CD4-positive, alpha-beta T cell treated with Interleukin-21 for 1 hour (primary cell): ENCODE results near the gene TCEAL1.
"Not testable (repeated sequence)": the region's sequence is repeated elsewhere in the genome, so short reads cannot be mapped to it uniquely, and the experiment has no call there.

ENCODE experiments used
- DNase-seq: peaks from one replicate; pipeline ENCODE4 v3.0.0-alpha.2; 2020

Gene TCEAL1

DNA sequence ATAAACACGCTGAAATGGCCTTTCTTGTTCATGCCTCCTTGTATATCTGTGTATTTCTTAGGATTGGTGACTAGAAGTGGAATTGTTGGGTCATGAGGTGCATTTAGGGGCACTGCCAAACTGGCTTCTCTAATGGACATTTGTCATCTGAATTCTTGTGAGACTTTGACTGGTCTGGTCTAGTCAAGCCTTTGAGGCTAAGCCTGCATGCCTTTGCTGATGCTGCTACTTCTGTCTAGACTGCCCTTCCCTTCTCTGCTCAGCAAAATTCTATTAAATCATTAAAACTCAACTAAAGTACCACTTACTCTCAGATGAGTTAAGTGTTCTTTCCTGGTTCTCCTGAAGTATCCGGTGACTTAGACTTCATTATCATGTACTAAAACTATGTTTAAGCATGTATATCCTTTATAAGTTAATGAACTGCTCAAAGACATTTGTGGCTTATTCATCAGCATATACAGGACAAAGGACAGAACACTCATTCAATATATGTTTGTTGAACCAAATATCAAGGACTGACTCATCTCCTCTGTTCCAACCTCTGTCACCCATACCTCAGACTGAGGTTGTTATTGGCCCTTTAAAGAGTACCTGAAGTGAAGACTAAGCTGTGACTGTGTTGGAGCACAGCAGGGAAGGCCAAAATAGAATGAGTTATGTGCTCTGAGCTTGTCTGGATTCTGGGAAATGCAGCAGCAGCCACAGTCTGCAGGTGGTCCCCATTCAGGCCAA, 9.0 kb downstream of the TCEAL1 start:
- no peak for DNase-seq

- DNase-seq = not testable (repeated sequence)
Measured at GRCh38 chrX:103638479-103639346, 9.9 kb downstream of the TCEAL1 start.

DNA sequence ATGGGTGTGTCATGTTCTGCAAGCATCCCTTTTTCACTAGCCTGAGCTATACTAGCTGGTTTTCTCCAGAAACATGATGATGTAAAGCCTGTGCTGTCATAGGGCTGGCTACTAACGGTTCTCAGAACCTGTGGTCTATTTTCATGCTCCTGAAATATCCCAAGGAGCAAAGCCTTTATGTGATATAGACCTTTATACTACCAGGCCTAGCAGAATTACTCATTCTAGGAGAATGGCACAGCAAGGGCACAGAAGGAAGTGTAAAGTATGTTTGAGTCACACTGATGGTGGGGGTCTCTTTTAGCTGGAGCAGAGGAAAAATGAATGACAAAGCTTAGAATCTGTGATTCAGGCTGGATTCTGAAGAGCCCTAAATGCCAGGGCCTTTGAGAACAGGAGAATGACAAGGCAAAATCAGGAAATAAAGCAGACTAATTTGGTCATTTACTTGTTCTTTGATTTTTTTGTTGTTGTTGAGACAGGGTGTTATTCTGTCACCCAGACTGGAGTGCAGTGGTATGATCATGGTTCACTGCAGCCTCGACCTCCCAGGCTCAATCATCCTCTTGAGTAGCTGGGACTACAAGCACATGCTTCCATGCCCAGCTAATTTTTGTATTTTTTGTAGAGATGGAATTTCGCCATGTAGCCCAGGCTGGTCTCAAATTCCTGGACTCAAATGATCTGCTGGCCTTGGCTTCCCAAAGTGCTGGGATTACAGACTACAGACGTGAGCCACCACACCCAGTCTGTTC, 11.8 kb downstream of the TCEAL1 start:
- no peak for DNase-seq

DNA sequence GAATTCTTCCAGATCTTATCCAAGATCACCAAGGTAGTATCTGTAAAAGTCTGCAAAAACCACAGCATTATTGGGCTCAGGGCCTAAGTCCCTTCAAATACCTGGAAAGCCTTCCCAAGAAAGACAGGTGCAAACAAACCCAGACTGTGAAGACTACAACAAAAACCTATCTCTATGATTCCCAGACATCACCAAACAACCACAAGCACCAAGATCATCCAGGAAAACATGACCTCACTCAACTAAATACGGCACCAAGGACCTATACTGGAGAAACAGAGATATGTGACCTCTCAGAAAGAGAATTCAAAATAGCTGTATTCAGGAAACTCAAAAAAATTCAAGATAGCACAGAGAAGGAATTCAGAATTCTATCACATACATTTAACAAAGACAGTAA, 15.3 kb downstream of the TCEAL1 start:
- DNase-seq = no peak

- DNase-seq = no peak
Measured at GRCh38 chrX:103647630-103648029, 18.9 kb downstream of the TCEAL1 start.

GRCh38 chrX:103651151-103651773, 22.5 kb downstream of the TCEAL1 start:
- no peak for DNase-seq

DNA sequence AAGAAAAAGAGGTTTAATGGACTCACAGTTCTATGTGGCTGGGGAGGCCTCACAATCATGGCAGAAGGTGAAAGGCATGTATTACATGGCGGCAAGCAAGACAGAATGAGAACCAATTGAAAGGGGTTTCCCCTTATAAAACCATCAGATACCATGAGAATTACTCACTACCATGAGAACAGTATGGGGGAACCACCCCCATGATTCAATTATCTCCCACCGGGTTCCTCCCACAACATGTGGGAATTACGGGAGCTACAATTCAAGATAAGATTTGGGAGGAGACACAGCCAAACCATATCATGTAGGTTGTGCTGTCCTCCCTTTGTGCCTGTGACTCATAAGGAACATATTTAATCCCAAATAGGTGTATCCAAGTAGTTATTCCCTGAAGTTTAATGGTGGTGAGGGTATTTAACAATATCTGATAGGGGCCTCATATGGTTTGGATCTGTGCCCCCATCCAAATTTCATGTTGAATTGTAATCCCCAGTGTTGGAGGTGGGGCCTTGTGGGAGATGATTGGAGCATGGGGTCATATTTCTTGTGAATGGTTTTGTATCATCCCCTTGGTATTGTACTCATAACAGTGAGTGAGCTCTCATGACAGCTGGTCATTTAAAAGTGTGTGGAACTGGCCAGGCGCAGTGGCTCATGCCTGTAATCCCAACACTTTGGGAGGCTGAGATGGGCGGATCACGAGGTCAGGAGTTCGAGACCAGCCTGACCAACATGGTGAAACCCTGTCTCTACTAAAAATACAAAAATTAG, 26.6 kb downstream of the TCEAL1 start:
- DNase-seq = not testable (repeated sequence)

GRCh38 chrX:103656617-103657016, 27.8 kb downstream of the TCEAL1 start:
- DNase-seq = no peak

DNA sequence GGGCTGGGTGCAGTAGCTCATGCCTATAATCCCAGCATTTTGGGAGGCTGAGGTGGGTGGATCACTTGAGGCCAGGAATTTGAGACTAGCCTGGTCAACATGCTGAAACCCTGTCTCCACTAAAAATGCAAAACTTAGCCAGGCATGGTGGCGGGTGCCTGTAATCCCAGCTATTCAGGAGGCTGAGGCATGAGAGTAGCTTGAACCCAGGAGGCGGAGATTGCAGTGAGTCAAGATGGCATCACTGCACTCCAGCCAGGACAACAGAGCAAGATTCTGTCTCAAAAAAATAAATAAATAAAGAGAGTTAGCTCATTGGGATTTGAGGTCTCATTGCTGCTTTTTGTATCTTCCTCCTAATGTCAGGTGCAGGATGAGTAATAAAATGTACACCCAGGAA, 28.3 kb downstream of the TCEAL1 start:
- DNase-seq = not testable (repeated sequence)

DNA sequence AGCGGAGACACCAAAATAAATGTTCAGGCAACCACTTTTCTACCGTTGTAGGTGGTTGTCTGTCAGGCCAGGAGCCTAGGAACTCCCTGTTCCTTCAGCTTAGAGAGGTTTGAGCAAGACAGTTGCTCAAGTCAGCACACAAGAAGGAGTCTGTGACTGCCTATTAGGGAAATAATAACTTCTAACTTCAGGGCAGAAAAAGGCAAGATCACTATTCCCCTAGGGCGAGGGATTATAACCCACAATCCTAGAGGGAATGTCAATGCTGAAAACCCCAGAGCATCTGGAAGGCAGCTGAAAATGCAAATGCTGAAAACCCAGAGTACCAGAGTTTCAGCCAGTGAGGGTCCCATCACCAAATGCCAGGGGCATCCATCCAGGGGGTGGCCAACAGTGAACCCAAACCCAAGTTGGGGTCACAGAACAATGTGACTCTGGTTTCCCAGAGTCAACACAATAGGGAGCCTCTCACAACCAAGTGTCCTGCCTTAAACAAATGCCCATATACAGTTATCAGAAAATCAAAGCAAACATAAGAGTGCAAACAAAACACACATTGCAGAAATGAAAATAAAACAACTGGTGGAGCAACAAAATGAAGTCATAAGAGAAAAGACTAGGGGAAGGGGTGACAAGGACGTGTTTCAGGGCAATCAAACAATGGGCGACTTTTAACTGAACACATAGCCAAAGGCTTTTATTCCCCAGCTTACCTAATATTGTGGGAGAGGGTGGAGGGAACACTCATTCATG, 30.1 kb downstream of the TCEAL1 start:
- DNase-seq = no peak

DNA sequence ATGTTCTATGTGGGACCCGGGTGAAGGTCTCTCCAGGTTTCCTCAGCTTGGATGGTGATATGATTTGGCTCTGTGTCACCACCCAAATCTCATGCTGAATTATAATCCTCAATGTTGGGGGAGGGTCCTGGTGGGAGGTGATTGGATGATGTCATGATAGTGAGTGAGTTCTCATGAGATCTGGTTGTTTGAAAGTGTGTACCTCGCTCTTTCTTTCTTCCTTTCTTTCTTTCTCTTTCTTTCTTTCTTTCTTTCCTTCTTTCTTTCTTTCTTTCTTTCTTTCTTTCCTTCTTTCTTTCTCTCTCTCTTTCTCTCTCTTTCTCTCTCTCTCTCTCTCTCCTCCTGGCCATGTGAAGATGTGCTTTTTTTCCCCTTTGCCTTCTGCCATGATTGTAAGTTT, 30.7 kb downstream of the TCEAL1 start:
- DNase-seq = not testable (repeated sequence)

DNA sequence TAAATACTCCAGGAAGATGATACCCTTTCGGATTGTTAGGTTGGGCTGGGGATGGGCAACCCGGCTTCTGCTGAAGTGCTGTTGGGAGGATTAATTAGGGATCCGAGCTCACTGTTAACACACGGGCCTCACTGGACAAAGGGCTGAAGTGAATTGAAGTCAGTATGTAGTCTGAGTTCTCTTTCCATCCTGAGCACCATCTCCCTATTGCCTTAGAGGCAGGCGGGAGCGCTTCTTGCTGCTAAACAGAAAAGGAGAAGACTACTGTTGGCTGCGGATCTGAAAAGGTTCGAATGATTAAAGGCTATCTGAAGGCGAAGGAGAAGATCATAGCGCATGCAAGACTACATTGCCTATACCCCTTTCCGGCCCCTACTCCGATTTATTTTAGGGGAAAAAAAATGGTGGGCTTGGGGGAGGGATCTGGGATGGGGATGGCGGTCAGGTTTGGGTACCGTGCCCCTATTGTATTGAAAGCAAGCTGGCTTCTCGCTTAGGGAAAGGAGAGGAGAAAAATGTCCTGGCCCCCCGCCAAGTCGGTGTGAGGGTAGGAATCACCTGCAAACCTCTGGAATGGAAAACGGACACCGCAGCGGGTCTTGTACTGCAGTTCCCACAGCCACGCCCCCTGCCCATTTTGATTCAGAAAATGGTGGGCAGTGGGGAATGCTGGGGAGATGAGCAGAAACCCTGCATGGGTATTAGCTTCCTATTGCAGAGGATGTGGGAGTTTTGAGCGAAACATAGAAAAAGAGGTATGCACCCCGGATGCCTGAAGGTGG, 35.4 kb downstream of the TCEAL1 start:
- no peak for DNase-seq

DNA sequence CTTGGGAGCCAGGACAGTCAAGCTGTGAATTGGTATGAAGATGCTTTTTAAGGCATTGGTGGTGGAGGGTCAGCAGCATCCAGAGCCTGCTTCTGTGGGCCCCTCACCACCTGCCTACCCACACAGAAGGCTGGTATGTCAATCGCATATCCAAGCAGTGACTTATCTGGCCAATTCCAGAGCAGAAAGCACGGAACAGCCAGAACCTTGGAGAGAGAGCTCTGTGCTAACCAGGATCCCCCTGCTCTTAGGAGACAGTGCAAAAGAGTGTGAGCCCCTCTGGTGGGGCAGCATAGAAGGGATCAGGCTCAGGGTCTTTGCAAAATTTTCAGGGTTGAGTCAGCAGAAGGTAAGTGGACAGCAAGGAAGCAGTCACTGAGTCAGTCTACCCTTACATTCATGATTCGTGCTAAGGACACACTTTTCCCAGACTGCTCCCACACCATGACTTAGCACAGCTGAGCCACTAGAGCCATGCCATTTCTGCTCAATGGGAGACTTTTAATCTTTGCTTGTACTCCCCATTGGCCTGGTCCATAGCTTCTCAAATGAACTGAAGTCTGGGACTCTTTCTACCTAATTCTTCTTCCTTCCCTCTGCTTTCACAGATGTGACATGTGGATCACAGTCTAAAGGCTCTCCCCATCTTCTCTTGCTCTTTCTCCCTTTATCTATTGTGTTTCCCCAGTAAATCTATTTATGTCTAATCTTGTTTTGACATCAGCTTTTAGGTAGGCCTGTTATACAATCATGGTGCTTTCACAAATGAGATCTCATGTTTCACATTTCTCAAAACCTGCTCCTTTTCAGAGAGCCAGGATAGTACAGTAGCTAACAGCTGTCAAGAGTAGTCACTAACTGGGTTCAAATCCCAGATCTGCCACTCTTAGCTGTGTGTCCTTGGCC, 37.7 kb downstream of the TCEAL1 start:
- DNase-seq = no peak

GRCh38 chrX:103669745-103670144, 41.0 kb downstream of the TCEAL1 start:
- no peak for DNase-seq

DNA sequence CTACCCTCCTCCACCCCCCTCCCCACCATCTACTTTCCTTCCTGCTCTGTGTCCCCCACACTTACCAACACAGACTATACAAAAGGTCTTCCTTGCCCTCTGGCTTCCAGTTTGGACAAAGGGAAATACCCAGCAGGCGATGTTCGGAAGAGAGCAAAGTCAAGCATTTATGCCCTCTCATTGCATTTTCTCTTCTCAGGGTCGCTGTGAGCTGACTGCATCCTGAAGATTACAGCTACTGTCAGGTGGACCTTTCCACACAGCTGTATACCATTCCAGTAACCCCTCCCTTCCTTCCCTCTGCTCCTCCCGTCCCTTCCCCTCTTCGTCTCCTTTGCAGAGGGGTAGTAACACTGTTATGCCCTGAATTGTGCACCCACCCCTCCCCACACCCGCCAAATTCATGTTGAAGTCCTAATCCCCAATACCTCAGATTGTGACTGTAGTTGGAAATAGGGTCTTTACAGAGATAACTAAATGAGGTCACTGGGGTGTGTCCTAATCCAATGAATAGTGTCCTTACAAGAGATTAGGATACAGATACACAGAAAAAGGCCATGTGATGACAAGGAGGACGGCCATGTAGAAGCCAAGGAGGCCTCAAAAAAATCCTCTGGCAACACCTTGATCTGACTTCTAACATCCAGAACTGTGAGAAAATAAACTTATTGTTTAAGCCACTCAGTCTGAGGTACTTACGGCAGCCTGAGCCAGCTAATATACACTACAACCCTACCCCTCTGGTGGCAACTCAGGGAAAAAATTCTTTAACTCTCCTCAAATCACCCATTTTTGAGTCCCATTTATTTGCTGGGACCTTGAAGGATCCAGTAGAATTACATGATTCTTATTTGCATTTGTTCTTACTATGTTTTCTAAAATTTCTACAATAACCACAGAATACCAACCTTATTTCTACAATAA, 46.0 kb downstream of the TCEAL1 start:
- no peak for DNase-seq

DNA sequence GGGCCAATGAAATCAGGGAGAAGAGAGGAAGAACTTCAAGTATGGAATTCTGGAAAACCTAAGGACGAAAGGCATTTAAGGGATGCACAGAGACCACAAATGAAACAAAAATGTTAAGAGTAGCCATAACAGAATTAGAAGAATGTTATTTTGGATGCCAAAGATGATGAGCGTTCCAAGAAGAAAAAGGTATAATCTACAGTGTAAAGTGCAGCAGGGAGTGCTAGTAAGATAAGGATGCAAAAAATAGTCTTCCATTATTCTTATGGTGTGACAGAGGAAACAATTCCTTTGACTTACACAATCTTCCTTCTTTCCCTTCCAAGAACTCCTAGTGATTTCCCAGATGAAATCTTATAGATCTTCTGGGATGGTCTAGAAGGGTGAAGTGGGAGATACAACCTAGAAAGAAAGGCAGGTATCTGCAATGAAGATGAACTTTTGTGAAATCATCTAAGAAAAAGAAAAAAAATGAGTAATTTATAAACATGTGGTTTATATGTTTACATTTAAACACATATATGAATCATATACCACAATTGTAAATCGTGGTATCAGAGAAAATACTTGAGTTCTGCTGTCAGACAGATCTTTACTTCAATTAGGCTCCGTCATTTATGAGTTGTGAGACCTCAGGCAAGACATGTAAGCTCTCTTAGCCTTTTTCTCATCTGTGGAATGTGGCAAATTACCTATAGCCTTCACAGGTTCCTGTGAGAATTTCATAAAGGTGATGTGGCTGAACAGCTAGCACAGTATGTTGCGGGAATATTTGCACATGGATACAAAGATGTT, 49.6 kb downstream of the TCEAL1 start:
- no peak for DNase-seq
